HepG2 (cell line): ENCODE results near the gene TAAR9.

Experiments
- SMC3 ChIP-seq: IDR thresholded peaks from 2 replicates; pipeline ENCODE4 v1.6.1; 2011; ENCODE audit warnings: low read length, improper control_type of control experiment
- YY1 ChIP-seq: IDR thresholded peaks from 2 replicates; pipeline ENCODE4 v1.6.1; 2011; ENCODE audit warnings: low read length, low read depth, moderate library complexity, mild to moderate bottlenecking; ENCODE audit not compliant: insufficient read depth, insufficient replicate concordance

DNA sequence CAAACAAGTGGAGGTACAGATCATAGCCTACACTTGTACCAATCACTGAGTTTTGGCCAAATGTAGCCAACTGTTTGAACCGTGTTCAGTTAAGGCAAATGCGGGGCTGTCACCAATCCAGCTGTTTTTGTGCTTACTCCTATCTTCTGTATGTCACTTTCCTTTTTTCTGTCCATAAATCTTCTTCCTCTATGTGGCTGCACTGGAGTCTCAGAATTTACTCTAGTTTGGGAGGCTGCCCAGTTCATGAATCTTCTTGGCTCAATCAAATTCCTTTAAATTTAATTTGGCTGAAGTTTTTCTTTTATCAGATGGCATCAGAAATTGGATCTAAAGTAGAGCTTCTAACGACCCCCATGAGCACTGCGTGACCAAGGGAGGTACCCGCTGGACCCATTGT is 13.4 kb upstream of the TAAR9 start:
- TF ChIP-seq SMC3: no peak
- TF ChIP-seq YY1: no peak
